CD4-positive, alpha-beta T cell treated with Interleukin-6 for 4 hours (primary cell): Measurements from ENCODE around the gene LRP1.
"Not testable (repeated sequence)": the region's sequence is repeated elsewhere in the genome, so short reads cannot be mapped to it uniquely, and the experiment has no call there.

Experiments used
- DNase-seq: peaks from one replicate; pipeline ENCODE4 v3.0.0-alpha.2; 2020; ENCODE audit warnings: mixed read lengths

LRP1 gene

GRCh38 chr12:57112492-57113294 is 15.6 kb upstream of the LRP1 start:
- DNase-seq, result no peak

GRCh38 chr12:57116580-57117281 is 11.6 kb upstream of the LRP1 start:
- no peak for DNase-seq

GRCh38 chr12:57118711-57119271 is 9.5 kb upstream of the LRP1 start:
- no peak for DNase-seq

GRCh38 chr12:57119294-57120085 is 8.8 kb upstream of the LRP1 start:
- DNase-seq, result no peak

- DNase-seq, result not testable (repeated sequence)
Measured at GRCh38 chr12:57120718-57121117, 7.6 kb upstream of the LRP1 start.

GRCh38 chr12:57123813-57124212 is 4.5 kb upstream of the LRP1 start:
- no peak for DNase-seq

- DNase-seq, result peak; percentile 81
Measured at GRCh38 chr12:57124261-57124877, 3.9 kb upstream of the LRP1 start.

- DNase-seq, result no peak
Measured at GRCh38 chr12:57126061-57126460, 2.2 kb upstream of the LRP1 start.

GRCh38 chr12:57126561-57126960 is 1.7 kb upstream of the LRP1 start:
- no peak for DNase-seq

GRCh38 chr12:57127101-57127725 is 1.1 kb upstream of the LRP1 start:
- DNase-seq, result peak; percentile 84

GRCh38 chr12:57128519-57129247 is 400 bp downstream of the LRP1 start:
- DNase-seq, result no peak

GRCh38 chr12:57129321-57129842 is 1.1 kb downstream of the LRP1 start:
- no peak for DNase-seq

- DNase-seq, result no peak
Measured at GRCh38 chr12:57129889-57130288, 1.6 kb downstream of the LRP1 start.

- no peak for DNase-seq
Measured at GRCh38 chr12:57130941-57131340, 2.7 kb downstream of the LRP1 start.

GRCh38 chr12:57131896-57132744 is 3.8 kb downstream of the LRP1 start:
- DNase-seq, result no peak

GRCh38 chr12:57133013-57133569 is 4.8 kb downstream of the LRP1 start:
- no peak for DNase-seq

- no peak for DNase-seq
Measured at GRCh38 chr12:57133916-57134315, 5.6 kb downstream of the LRP1 start.

GRCh38 chr12:57134949-57135348 is 6.7 kb downstream of the LRP1 start:
- DNase-seq, result no peak

GRCh38 chr12:57135527-57136326 is 7.4 kb downstream of the LRP1 start:
- no peak for DNase-seq
